Activated CD8-positive, alpha-beta memory T cell treated with anti-CD3 and anti-CD28 coated beads for 36 hours (primary cell): ENCODE data around the gene CHST11. TPM values are rescaled to one million over a fixed set of nuclear protein-coding genes. Genes with fewer than 3 reads are reported as not detected.

Experiments used
- CTCF ChIA-PET: fragments of 350-600 bp; sonication (Branson Sonifier 250); formaldehyde crosslinking; loops from one replicate; lab custom pipeline; 2021; ENCODE audit warnings: antibody characterized with exemption; lab: Charles Lee
- POLR2A ChIA-PET: fragments of 350-600 bp; sonication (Branson Sonifier 250); formaldehyde crosslinking; loops from one replicate; lab custom pipeline; 2021; ENCODE audit warnings: antibody characterized with exemption; lab: Charles Lee
- total RNA-seq, 2 experiments: library from RNA; stranded (reverse); gene quantifications; one replicate each; pipeline ENCODE4 v1.2.3, GENCODE V29; 2021

Gene CHST11
- total RNA-seq, 2 experiments from 2014 or later, result 43.5 to 47.0 TPM

DNA sequence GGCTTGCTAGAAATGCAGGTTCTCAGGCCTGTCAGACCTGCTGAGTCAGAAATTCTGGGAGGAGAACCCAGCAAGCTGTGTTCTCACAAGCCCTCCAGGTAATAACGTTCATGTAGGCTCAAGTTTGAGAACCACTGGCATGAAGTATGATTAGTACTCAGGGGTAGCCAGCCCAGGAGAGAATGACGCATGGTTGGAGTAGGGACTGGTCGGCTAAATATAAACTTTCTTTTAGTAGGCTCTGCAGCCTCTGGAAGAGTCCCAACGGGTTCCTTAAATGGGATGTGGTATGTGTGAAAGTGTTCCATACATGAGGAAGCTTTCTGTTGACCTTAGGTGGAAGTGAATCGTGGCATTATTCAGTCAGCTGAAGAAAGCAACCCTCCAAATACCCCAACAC, 292.0 kb downstream of the CHST11 start:
- POLR2A ChIA-PET, result no interaction called here
- CTCF ChIA-PET, result no interaction called here

DNA sequence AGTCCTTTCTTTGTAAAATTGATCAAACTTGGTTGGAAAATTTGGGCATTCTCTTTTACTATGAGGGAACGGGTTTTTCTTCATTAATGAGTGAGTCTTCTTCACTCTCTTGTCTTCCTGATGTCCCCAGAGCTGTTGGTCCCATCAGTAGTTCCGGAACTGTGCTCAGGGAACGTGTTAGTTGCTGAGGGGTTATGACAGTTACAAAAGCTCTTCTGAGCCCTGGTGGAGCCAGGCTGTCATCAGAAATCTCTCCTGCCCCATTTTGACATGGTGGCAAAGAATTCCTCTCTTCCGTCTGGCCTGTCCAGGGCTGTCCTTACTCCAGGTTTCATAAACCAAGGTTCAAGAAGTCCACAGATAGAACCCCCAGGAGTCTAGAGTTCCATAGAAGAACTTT, 292.8 kb downstream of the CHST11 start:
- CTCF ChIA-PET, result no interaction called here
- POLR2A ChIA-PET, result no interaction called here

DNA sequence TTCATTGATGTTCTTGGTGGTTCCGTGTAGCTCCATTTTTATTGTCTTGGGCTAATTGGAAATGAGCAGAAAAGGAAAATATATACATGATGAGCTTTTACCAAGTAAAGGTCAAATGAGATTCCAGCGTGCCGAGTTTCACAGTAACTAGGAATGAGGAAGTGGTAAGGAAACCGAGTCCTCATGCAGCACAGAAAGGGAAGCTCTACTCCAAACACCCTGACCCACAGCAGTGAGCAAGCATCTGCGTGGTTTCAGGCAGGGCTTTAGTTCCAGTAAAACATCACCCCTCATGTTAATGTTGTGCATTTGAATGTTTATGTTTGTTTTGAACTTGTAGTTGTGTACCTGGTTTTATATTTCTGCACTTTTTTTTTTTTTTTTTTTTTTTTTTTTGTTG, 293.3 kb downstream of the CHST11 start:
- ChIA-PET POLR2A (no interaction called here), CTCF (no interaction called here)

- POLR2A ChIA-PET, result no interaction called here
- CTCF ChIA-PET, result no interaction called here
Measured at GRCh38 chr12:104751120-104751519, 294.4 kb downstream of the CHST11 start.

- CTCF ChIA-PET, result no interaction called here
- POLR2A ChIA-PET, result no interaction called here
Measured at GRCh38 chr12:104751594-104751993, 294.8 kb downstream of the CHST11 start.

GRCh38 chr12:104752016-104752415, 295.3 kb downstream of the CHST11 start:
- CTCF ChIA-PET, result no interaction called here

DNA sequence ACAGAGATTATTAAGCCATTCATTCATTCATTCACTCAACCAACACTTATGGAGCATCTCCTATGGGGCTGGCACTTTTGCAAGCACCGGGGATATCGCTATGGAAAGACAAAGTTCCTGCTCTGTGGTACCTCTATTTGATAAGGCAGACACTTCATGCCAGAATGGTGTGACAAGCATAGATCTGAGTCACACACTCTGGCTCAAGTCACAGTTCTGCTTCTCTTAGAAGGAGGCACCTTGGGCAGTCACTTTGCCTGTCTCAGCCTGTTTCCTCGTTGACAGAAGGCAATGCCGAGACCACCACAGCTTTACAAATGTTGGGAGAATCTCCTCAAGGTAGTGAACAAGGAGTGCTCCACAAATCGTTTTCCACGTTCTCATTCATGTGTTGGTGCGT, 296.1 kb downstream of the CHST11 start:
- CTCF ChIA-PET, result interaction anchor here (0.7 kb wide), 1 partner anchor 11 kb away, joined by 4 read pairs; no protein-coding TSS in a partner anchor
- POLR2A ChIA-PET, result no interaction called here

More at GRCh38 chr12:104752016-104752415, 295.3 kb downstream of the CHST11 start:
- POLR2A ChIA-PET, result no interaction called here

DNA sequence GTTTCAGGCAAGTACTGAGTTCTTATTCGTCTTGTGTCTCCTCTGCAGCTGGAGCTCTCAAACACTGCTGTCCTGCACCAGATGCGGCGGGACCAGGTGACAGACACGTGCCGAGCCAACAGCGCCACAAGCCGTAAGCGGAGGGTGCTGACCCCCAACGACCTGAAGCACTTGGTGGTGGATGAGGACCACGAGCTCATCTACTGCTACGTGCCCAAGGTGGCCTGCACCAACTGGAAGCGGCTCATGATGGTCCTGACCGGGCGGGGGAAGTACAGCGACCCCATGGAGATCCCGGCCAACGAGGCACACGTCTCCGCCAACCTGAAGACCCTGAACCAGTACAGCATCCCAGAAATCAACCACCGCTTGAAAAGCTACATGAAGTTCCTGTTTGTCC, 300.2 kb downstream of the CHST11 start:
- CTCF ChIA-PET, result no interaction called here
- POLR2A ChIA-PET, result no interaction called here

DNA sequence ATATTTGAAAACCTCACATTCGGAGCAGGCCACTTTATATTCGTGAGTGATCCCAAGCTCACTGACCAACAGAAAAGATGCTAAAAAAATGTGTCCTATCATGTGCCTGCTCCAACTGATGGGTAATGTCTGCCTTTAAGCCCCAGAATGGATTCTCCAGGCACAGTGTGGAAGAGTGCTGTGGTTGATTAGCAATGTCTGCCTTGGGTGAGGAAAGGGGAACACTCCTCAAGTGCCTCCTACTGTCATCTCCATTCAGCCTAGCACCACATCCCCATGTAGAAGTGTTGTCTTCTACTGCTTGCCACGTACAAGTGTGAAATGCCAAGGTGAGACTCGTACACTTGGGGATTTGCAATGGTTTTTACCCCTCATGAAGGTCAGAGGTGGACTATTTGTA, 302.0 kb downstream of the CHST11 start:
- CTCF ChIA-PET, result no interaction called here

DNA sequence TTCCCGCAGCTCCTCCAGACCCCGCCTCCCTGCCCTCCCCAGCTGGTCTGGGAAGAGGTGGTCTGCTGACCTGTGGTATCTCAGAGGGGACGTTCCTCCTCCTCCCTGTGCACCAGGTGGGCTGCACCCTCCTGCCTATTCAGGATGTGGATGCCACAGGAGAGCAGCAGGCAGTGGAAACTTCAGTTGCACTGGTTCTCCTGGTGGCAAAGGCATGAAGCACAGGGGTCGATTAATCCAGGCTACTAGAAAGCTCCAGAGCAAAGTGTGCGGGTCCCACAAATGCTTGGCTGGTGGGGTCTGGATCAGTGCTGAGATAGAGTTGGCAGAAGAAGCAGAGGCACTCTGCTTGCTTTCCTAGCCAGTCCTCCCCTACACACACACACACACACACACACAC, 304.3 kb downstream of the CHST11 start:
- ChIA-PET CTCF (no interaction called here), POLR2A (no interaction called here)

More for the DNA sequence above, 302.0 kb downstream of the CHST11 start:
- POLR2A ChIA-PET, result no interaction called here

- ChIA-PET CTCF (no interaction called here), POLR2A (no interaction called here)
Measured at GRCh38 chr12:104761611-104762010, 304.9 kb downstream of the CHST11 start.

- ChIA-PET CTCF (interaction anchor here (0.6 to 0.8 kb wide), 7 partner anchors 10 to 476 kb away, joined by 3 to 6 read pairs (median 3); no protein-coding TSS in a partner anchor), POLR2A (interaction anchor here (0.6 kb wide), 1 partner anchor 307 kb away, joined by 11 read pairs; the partner anchor contains the start of gene CHST11)
Measured at GRCh38 chr12:104763168-104763805, 306.5 kb downstream of the CHST11 start.

DNA sequence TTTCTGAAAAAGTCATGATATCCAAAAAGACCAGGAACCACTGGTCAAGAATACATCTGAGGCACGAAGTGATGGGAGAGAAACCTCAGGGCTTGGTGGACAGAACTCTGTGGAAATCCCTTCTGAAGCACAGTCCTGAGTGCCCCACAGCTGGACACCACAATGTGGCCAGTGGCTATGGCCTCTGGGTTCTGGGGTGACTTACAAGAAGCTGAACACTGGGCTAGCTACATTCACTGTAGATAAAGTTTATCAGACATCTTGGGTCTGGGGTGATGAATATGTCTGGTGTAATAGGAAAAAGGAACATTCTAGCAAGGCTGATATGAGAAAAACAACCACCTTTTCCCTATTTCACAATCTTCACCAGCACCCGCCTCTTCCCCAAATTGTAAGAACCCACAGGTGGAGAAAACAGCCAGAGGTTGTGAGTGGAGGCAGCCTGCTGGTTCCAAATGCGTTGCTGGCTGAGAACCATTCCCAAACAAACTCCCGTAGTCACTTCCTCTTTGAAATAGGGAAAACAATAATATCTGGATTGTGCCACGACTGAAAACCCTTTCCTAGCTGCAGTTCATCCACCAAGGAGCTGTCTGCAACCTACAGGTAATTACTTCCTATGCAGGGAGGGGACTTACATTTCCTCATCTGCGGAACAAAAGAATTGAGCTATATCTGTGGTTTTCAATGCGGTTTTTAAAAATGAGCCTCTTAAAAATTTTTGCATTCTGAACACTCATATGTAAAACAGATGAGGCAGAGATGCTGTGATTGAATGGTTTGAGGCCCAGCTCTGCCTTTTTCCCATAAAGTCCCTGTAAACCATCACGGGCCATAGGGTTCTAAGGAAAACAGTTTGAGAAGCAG, 307.7 kb downstream of the CHST11 start:
- CTCF ChIA-PET, result interaction anchor here (0.7 to 0.8 kb wide), 2 partner anchors 456 to 477 kb away, joined by 5 to 6 read pairs; no protein-coding TSS in a partner anchor
- POLR2A ChIA-PET, result no interaction called here

DNA sequence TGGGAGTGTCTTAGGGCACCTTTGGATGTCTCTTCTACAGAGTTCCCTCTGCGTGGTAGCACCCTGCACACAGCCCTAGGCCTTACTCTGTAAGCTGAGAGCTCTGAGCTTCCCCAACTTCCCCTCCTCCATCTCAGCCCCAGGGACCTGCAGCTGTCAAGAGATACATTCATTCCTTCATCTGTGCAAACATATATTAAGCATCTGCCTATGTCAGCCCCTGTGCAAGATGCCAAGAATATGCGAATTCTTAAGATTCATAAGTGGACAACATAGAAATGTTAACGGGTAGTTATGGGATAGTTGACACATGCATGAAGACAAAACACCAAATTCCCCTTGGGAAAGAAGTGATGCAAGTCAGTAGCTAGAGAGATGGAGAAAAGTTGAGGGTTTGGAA, 310.5 kb downstream of the CHST11 start:
- POLR2A ChIA-PET, result no interaction called here
- CTCF ChIA-PET, result no interaction called here

DNA sequence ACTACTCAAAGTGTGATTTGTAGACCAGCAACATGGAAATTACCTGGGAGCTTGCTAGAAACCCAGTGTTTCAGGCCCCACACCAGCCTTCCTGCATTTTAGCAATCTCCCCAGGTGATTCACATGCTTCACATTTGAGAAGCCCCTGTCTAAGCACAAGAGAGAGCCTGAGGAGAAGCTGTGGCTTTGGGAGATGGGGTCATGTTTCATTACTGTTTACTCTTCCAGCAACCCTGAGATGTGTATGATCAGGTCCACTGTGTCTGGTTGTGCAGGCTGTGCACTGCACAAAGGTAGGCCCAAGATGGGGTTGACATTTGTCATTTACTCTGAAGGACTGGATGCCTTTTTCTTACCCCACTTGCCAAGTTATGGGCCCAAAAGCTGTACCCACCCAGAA, 311.3 kb downstream of the CHST11 start:
- CTCF ChIA-PET, result interaction anchor here (0.8 to 1.1 kb wide), 2 partner anchors 21 to 42 kb away, joined by 3 to 5 read pairs; no protein-coding TSS in a partner anchor

GRCh38 chr12:104769144-104769561, 312.4 kb downstream of the CHST11 start:
- ChIA-PET CTCF (interaction anchor here (0.9 kb wide), 1 partner anchor 387 kb away, joined by 4 read pairs; no protein-coding TSS in a partner anchor), POLR2A (no interaction called here)

More for the DNA sequence above, 311.3 kb downstream of the CHST11 start:
- POLR2A ChIA-PET, result no interaction called here

- ChIA-PET CTCF (no interaction called here), POLR2A (no interaction called here)
Measured at GRCh38 chr12:104772336-104772735, 315.6 kb downstream of the CHST11 start.

- ChIA-PET CTCF (no interaction called here), POLR2A (no interaction called here)
Measured at GRCh38 chr12:104775731-104776231, 319.0 kb downstream of the CHST11 start.

GRCh38 chr12:104779134-104779533, 322.4 kb downstream of the CHST11 start:
- ChIA-PET POLR2A (no interaction called here), CTCF (no interaction called here)

DNA sequence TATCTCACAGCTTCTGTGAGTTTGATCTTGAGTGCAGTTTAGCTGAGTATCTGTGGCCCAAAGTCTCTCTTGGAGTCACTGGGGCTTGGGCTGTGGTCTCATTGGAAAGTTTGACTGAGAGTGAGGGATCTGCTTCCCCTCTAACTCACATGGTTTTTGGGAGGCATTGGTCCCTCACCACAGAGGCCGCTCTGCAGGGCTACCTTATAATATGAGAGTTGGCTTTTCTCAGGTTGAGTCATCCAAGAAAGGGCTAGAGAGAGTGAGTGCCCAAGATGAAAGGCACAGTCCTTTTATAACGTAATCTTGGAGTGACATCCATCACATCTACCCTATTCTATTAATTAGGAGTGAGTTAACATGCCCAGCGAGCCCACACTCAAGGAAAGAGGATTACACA, 325.5 kb downstream of the CHST11 start:
- CTCF ChIA-PET, result interaction anchor here (1.5 kb wide), 1 partner anchor 8 kb away, joined by 5 read pairs; no protein-coding TSS in a partner anchor
- POLR2A ChIA-PET, result no interaction called here
